GF-D8 (cell line): Measurements from ENCODE around the gene MFAP2.
"Not testable (repeated sequence)": the region's sequence is repeated elsewhere in the genome, so short reads cannot be mapped to it uniquely, and the experiment has no call there.

Experiments
- DNase-seq: peaks from one replicate; lab custom pipeline; 2025; lab: John Stamatoyannopoulos, UW

MFAP2 gene

GRCh38 chr1:16929146-16930041, 51.0 kb downstream of the MFAP2 start:
- DNase-seq = not testable (repeated sequence)

GRCh38 chr1:16927711-16928485, 52.5 kb downstream of the MFAP2 start:
- no peak for DNase-seq

- no peak for DNase-seq
Observed at GRCh38 chr1:16927256-16927655, 53.2 kb downstream of the MFAP2 start.

GRCh38 chr1:16926491-16927073, 53.8 kb downstream of the MFAP2 start:
- DNase-seq = no peak

GRCh38 chr1:16925635-16926490, 54.6 kb downstream of the MFAP2 start:
- DNase-seq = no peak

- DNase-seq = no peak
Observed at GRCh38 chr1:16924919-16925477, 55.4 kb downstream of the MFAP2 start.
